Mammary epithelial cell (primary cell): ENCODE results near the gene GALNT17.

Source experiments
- CTCF ChIP-seq, 2 donors: IDR thresholded peaks in 1 of 2; conservative IDR thresholded peaks in 1 of 2; 2 replicates each; pipeline ENCODE4 v1.5.1; 2011 to 2012; ENCODE audit warnings: inconsistent platforms in 2 of 2, low read length in 2 of 2, mild to moderate bottlenecking in 2 of 2, control low read depth in 1 of 2, low read depth in 1 of 2; ENCODE audit not compliant: insufficient read depth in 1 of 2; ENCODE audit errors: extremely low read depth in 1 of 2
- EZH2 ChIP-seq: IDR thresholded peaks from 2 replicates; pipeline ENCODE4 v1.6.1; 2012; ENCODE audit warnings: low read length, inconsistent platforms, borderline replicate concordance

- TF ChIP-seq CTCF (conservative IDR thresholded peaks at IDR 0.05 in 1 of 2, IDR thresholded peaks at IDR 0.05 in 1 of 2; ENCODE audit: extremely low read depth in 1 of 2, insufficient read depth in 1 of 2, low read depth in 1 of 2, low read length in 2 of 2) (no peak), EZH2 (no peak)
Measured at GRCh38 chr7:71566376-71566775, 434.4 kb downstream of the GALNT17 start.
